B cell (primary cell): ENCODE measurements around the gene PEAK1. TPM values are rescaled to one million over a fixed set of nuclear protein-coding genes. Genes with fewer than 3 reads are reported as not detected.

Experiments used
- ATAC-seq: fragments of 200-7000 bp; cut with Tn5 transposase; one replicate; pipeline ENCODE4 v1.10.0; 2021; ENCODE audit warnings: low read depth, mild to moderate bottlenecking, moderate number of reproducible peaks, moderate library complexity
- CTCF ChIA-PET: fragments of 350-600 bp; sonication (Branson Sonifier 250); formaldehyde crosslinking; loops from one replicate; lab custom pipeline; 2021; ENCODE audit warnings: antibody characterized with exemption, inconsistent platforms; lab: Charles Lee
- POLR2A ChIA-PET: fragments of 350-600 bp; sonication (Branson Sonifier 250); formaldehyde crosslinking; loops from one replicate; lab custom pipeline; 2021; ENCODE audit warnings: antibody characterized with exemption; lab: Charles Lee
- DNase-seq: peaks from one replicate; pipeline ENCODE4 v3.0.0; 2013
- H2AFZ ChIP-seq: 2 replicates; pipeline ENCODE4 v1.6.1; 2012; ENCODE audit warnings: mild to moderate bottlenecking, low read depth, low read length; ENCODE audit not compliant: insufficient read depth, poor library complexity, severe bottlenecking
- H3K27ac ChIP-seq, 2 donors: 1 replicate in 1 of 2; 2 replicates in 1 of 2; pipeline ENCODE4 v1.5.1; 2012 to 2013; ENCODE audit warnings: low read length in 2 of 2, mild to moderate bottlenecking in 2 of 2, moderate library complexity in 1 of 2
- H3K27me3 ChIP-seq, 4 experiments: fragments of 200-600 bp in 1 of 4; sonication (generic) in 1 of 4; replicated peaks in 1 of 4; 1 replicate in 2 of 4; 2 replicates in 2 of 4; pipeline versions ENCODE4 v1.6.1 to v1.7.0; 2013 to 2016; ENCODE audit warnings: low read length in 3 of 4, mild to moderate bottlenecking in 2 of 4, mixed read lengths in 1 of 4, moderate library complexity in 1 of 4; ENCODE audit not compliant: insufficient read depth in 4 of 4, control insufficient read depth in 3 of 4; ENCODE audit errors: control extremely low read depth in 1 of 4
- H3K36me3 ChIP-seq, 2 experiments: replicated peaks in 1 of 2; 1 replicate in 1 of 2; 2 replicates in 1 of 2; pipeline versions ENCODE4 v1.6.1 to v1.7.1; 2013; ENCODE audit warnings: low read length in 1 of 2; ENCODE audit not compliant: insufficient read depth in 2 of 2, control insufficient read depth in 1 of 2; ENCODE audit errors: control extremely low read depth in 1 of 2, extremely low read depth in 1 of 2
- H3K4me1 ChIP-seq, 2 donors: fragments of 200-600 bp in 1 of 2; sonication (generic) in 1 of 2; 1 replicate in 1 of 2; 2 replicates in 1 of 2; pipeline versions ENCODE4 v1.5.1 to v1.6.1; 2013 to 2017; ENCODE audit warnings: low read length in 2 of 2; ENCODE audit not compliant: control insufficient read depth in 2 of 2, insufficient read depth in 2 of 2
- H3K4me2 ChIP-seq: replicated peaks from 2 replicates; pipeline ENCODE3; 2012; ENCODE audit warnings: mild to moderate bottlenecking, low read depth, low read length; ENCODE audit not compliant: poor library complexity, severe bottlenecking
- H3K4me3 ChIP-seq, 5 experiments: fragments of 200-600 bp in 1 of 5; sonication (generic) in 1 of 5; 1 replicate in 3 of 5; 2 replicates in 2 of 5; pipeline versions ENCODE4 v1.5.1 to v1.7.0; 2011 to 2016; ENCODE audit warnings: low read length in 4 of 5, mild to moderate bottlenecking in 4 of 5, low read depth in 2 of 5, control low read depth in 1 of 5, moderate library complexity in 1 of 5; ENCODE audit not compliant: insufficient read depth in 1 of 5; ENCODE audit errors: control extremely low read depth in 1 of 5, extremely low read depth in 1 of 5
- H3K79me2 ChIP-seq: fragments of 200-600 bp; sonication (generic); one replicate; pipeline ENCODE4 v1.6.0; 2016; ENCODE audit warnings: low read length; ENCODE audit not compliant: control insufficient read depth, insufficient read depth
- H3K9ac ChIP-seq: fragments of 200-600 bp; sonication (generic); 2 replicates; pipeline ENCODE4 v1.6.1; 2017; ENCODE audit warnings: mild to moderate bottlenecking, low read length, moderate library complexity
- H3K9me3 ChIP-seq, 3 donors: one replicate each; pipeline versions ENCODE4 v1.6.1 to v1.7.1; 2013; ENCODE audit warnings: low read length in 2 of 3; ENCODE audit not compliant: control insufficient read depth in 2 of 3, insufficient read depth in 1 of 3; ENCODE audit errors: control extremely low read depth in 1 of 3
- H4K20me1 ChIP-seq: 2 replicates; pipeline ENCODE4 v1.6.0; 2012; ENCODE audit warnings: mild to moderate bottlenecking, low read length; ENCODE audit not compliant: insufficient read depth, control insufficient read depth, poor library complexity, severe bottlenecking
- H3K27ac Mint-ChIP-seq: one replicate; pipeline ENCODE4 v1.8.0; 2021; ENCODE audit warnings: mixed read lengths
- H3K27me3 Mint-ChIP-seq: one replicate; pipeline ENCODE4 v1.8.0; 2021; ENCODE audit warnings: mixed read lengths
- H3K4me1 Mint-ChIP-seq: one replicate; pipeline ENCODE4 v1.8.0; 2021; ENCODE audit warnings: mixed read lengths
- H3K4me3 Mint-ChIP-seq: one replicate; pipeline ENCODE4 v1.8.0; 2021; ENCODE audit warnings: mixed read lengths
- H3K9me3 Mint-ChIP-seq: one replicate; pipeline ENCODE4 v1.8.0; 2022; ENCODE audit warnings: mixed read lengths; ENCODE audit not compliant: insufficient read depth
- CTCF ChIP-seq: fragments of 200-600 bp; IDR thresholded peaks from one replicate; pipeline ENCODE4 v1.8.0; 2022; ENCODE audit warnings: antibody characterized with exemption, mild to moderate bottlenecking
- EZH2 ChIP-seq: IDR thresholded peaks from 2 replicates; pipeline ENCODE4 v1.6.1; 2012; ENCODE audit warnings: borderline replicate concordance, low read depth, mild to moderate bottlenecking, moderate library complexity, low read length; ENCODE audit not compliant: insufficient read depth, poor library complexity, severe bottlenecking
- WGBS: methylation state at CpG from one replicate; pipeline ENCODE4 v1.1.5; 2013; ENCODE audit warnings: missing lambda C conversion rate; ENCODE audit not compliant: insufficient coverage; 5-methylcytosine and 5-hydroxymethylcytosine counted together
- intact Hi-C: fragments of 100-400 bp; cut with micrococcal nuclease; formaldehyde crosslinking; loops from one replicate; pipeline ENCODE4 v1.10.0; 2022
- polyA plus RNA-seq: library from polyadenylated mRNA; depleted of rRNA; stranded (reverse); fragments of >200 nt; gene quantifications from 2 replicates; pipeline ENCODE4 v1.2.3, GENCODE V29; 2012
- total RNA-seq, 2 donors: library from RNA; stranded (reverse); fragments of 120-200 nt in 1 of 2; gene quantifications; 1 replicate in 1 of 2; 2 replicates in 1 of 2; pipeline versions ENCODE4 v1.2.3 to v1.2.4, GENCODE V29; 2013 to 2022

The PEAK1 gene
- total and polyA plus RNA-seq, 2 donors (not counting 1 experiment from before 2014, with no cell fraction given): 13.4 to 38.0 TPM

GRCh38 chr15:77195586-77195985, 224.3 kb downstream of the PEAK1 start:
- Histone ChIP-seq H3K79me2 (no peaks in the 10 kb centered on the region), H3K4me2 (no peak overlapping the region), H4K20me1 (no peaks in the 10 kb centered on the region), H3K4me1 (peaks cover 4 to 5% of the 10 kb centered on the region in 2 donors), H3K27me3 (no peaks in the 10 kb centered on the region), H3K36me3 (peaks cover 0 to 4% of the 10 kb centered on the region in 2 experiments), H3K9me3 (peaks cover 0 to 7% (median 0%) of the 10 kb centered on the region in 3 donors), H3K4me3 (no peak overlapping the region), H3K9ac (no peak overlapping the region), H3K27ac (no peak overlapping the region), H2AFZ (no peak overlapping the region)
- Mint-ChIP-seq H3K27ac (no peak overlapping the region), H3K4me1 (peaks cover 8% of the 10 kb centered on the region), H3K9me3 (peaks cover 5% of the 10 kb centered on the region), H3K4me3 (no peak overlapping the region), H3K27me3 (no peaks in the 10 kb centered on the region)
- ATAC-seq (no peak), DNase-seq (no peak)
- WGBS: 100% methylated on average over 3 of the region's 3 CpGs
- ChIA-PET POLR2A (no interaction called here), CTCF (no interaction called here)
- no peak for TF ChIP-seq EZH2
- TF ChIP-seq CTCF: no peak
- intact Hi-C loops: no loop called here

- no peak overlapping the region for H3K27ac ChIP-seq
- H3K9me3 Mint-ChIP-seq: no peaks in the 10 kb centered on the region
- H3K9ac ChIP-seq: no peak overlapping the region
- POLR2A ChIA-PET: interaction anchor here (0.6 kb wide), 1 partner anchor 133 kb away, joined by 3 read pairs; no protein-coding TSS in a partner anchor
- no peak for TF ChIP-seq EZH2
- TF ChIP-seq CTCF: no peak
- CTCF ChIA-PET: no interaction called here
- no peaks in the 10 kb centered on the region for H3K36me3 ChIP-seq
- no peak overlapping the region for H3K27ac Mint-ChIP-seq
- H3K27me3 Mint-ChIP-seq: no peaks in the 10 kb centered on the region
- intact Hi-C loops: no loop called here
- H3K9me3 ChIP-seq: no peaks in the 10 kb centered on the region
- H3K4me3 ChIP-seq: no peak overlapping the region
- H3K4me1 ChIP-seq: peaks cover 26 to 30% of the 10 kb centered on the region in 2 donors
- H3K79me2 ChIP-seq: no peaks in the 10 kb centered on the region
- DNase-seq (no peak), ATAC-seq (no peak)
- H2AFZ ChIP-seq: no peak overlapping the region
- peaks cover 33% of the 10 kb centered on the region for H3K4me1 Mint-ChIP-seq
- no CpG with 5 or more reads among the region's 4 CpGs for WGBS
- no peaks in the 10 kb centered on the region for H3K27me3 ChIP-seq
- H4K20me1 ChIP-seq: no peaks in the 10 kb centered on the region
- H3K4me2 ChIP-seq: no peak overlapping the region
- no peak overlapping the region for H3K4me3 Mint-ChIP-seq
Measured at GRCh38 chr15:77192451-77192850, 227.5 kb downstream of the PEAK1 start.
